Panc1 (cell line): Measurements from ENCODE around the gene DACH1. TPM values are rescaled to one million over a fixed set of nuclear protein-coding genes. Genes with fewer than 3 reads are reported as not detected.

Source experiments
- ATAC-seq: fragments of 200-7000 bp; cut with Tn5 transposase; 2 replicates; pipeline ENCODE4 v1.9.1; 2020; ENCODE audit warnings: mild to moderate bottlenecking, moderate library complexity
- BruUV-seq: library from RNA; stranded (reverse); fragments of 400-500 nt; replicated peaks from 2 replicates; lab custom pipeline; 2021; lab: Mats Ljungman, UMichigan
- CTCF ChIA-PET: fragments of 300-600 bp; sonication (Branson Sonifier 250); formaldehyde crosslinking; loops from one replicate; lab custom pipeline; 2022; ENCODE audit warnings: antibody characterized with exemption; lab: Charles Lee
- POLR2A ChIA-PET: fragments of 300-600 bp; sonication (Branson Sonifier 250); formaldehyde crosslinking; loops from one replicate; lab custom pipeline; 2022; ENCODE audit warnings: antibody characterized with exemption; lab: Charles Lee
- DNase-seq: peaks from one replicate; pipeline ENCODE4 v3.0.0-alpha.2; 2010; ENCODE audit warnings: low read depth, low spot score
- H3K27ac ChIP-seq: 2 replicates; pipeline ENCODE4 v1.5.1; 2011; ENCODE audit warnings: mild to moderate bottlenecking, low read length, inconsistent platforms
- H3K27me3 ChIP-seq: fragments of 200-500 bp; sonication (Bioruptor generic); 2 replicates; pipeline ENCODE4 v1.6.0; 2014; ENCODE audit warnings: low read length, inconsistent platforms; ENCODE audit not compliant: control insufficient read depth, insufficient read depth
- H3K36me3 ChIP-seq: fragments of 200-500 bp; sonication (Bioruptor generic); 2 replicates; pipeline ENCODE4 v1.5.1; 2014; ENCODE audit warnings: inconsistent platforms, mild to moderate bottlenecking, low read length, moderate library complexity; ENCODE audit not compliant: control insufficient read depth, insufficient read depth
- H3K4me1 ChIP-seq: 2 replicates; pipeline ENCODE4 v1.5.1; 2011; ENCODE audit warnings: inconsistent platforms, mild to moderate bottlenecking, low read length, moderate library complexity; ENCODE audit not compliant: control insufficient read depth, insufficient read depth
- H3K4me3 ChIP-seq, 2 experiments: 2 replicates each; pipeline ENCODE4 v1.5.1; 2011 to 2012; ENCODE audit warnings: low read depth in 2 of 2, low read length in 2 of 2, mild to moderate bottlenecking in 2 of 2, inconsistent platforms in 1 of 2, moderate library complexity in 1 of 2
- H3K9me3 ChIP-seq: fragments of 200-500 bp; sonication (Bioruptor generic); 2 replicates; pipeline ENCODE4 v1.5.1; 2014; ENCODE audit warnings: low read depth, mild to moderate bottlenecking, inconsistent platforms, low read length, moderate library complexity; ENCODE audit not compliant: control insufficient read depth, insufficient read depth
- POLR2AphosphoS5 ChIP-seq: IDR thresholded peaks from 2 replicates; pipeline ENCODE4 v1.6.1; 2012; ENCODE audit warnings: mild to moderate bottlenecking, low read depth, low read length, moderate library complexity
- SIN3A ChIP-seq: IDR thresholded peaks from 2 replicates; pipeline ENCODE4 v1.6.1; 2012; ENCODE audit warnings: low read depth, mild to moderate bottlenecking, low read length, moderate library complexity, borderline replicate concordance; ENCODE audit not compliant: insufficient read depth
- TCF7L2 ChIP-seq: IDR thresholded peaks from 2 replicates; pipeline ENCODE4 v1.6.1; 2011; ENCODE audit warnings: mild to moderate bottlenecking, low read depth, low read length, inconsistent platforms
- in situ Hi-C: cut with HindIII; loops from 2 replicates; pipeline ENCODE4 v1.10.0; 2016; ENCODE audit warnings: low sequenced_read_pairs, low pct_unique_long_range_greater_than_20kb
- intact Hi-C: fragments of 100-400 bp; cut with micrococcal nuclease; formaldehyde crosslinking; loops from one replicate; pipeline ENCODE4 v1.10.0; 2022; ENCODE audit not compliant: unreplicated experiment
- total RNA-seq: library from RNA; stranded (reverse); gene quantifications from one replicate; pipeline ENCODE4 v1.2.1, GENCODE V29; 2021; ENCODE audit not compliant: unreplicated experiment
- TF ChIP-seq, protein P1 (sequence below), 2 experiments: IDR thresholded peaks; 2 replicates each; pipeline ENCODE4 v1.6.1; 2011 to 2012; ENCODE audit warnings: low read depth in 2 of 2, control low read depth in 1 of 2, low read length in 1 of 2, mild to moderate bottlenecking in 1 of 2, moderate library complexity in 1 of 2; ENCODE audit not compliant: insufficient read depth in 1 of 2
- TF ChIP-seq, protein P2 (sequence below): fragments of 450-650 bp; IDR thresholded peaks from 2 replicates; pipeline ENCODE4 v1.5.1; 2017; ENCODE audit warnings: mild to moderate bottlenecking

The DACH1 gene
- total RNA-seq, 1 experiment from 2014 or later = 0.54 TPM

DNA sequence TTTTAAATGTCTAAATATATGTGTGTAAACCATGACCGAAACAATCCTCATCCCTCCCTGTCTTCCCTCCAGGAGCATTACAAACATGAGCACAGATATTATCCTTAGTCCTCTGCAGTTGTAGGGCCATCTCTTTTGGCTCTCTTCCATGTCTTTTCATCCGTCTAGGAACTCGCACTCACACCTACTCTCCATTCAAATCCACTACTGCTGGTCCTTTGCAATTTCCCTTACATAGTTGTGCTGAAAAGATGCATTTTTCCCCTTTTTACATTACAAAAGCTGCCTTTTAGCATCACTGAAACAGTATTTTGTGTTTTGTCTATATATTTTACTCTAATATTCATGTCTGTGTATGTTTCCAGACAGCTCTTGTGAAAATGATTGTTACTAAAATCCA lies 237.8 kb downstream of the DACH1 start:
- no peak for ATAC-seq
- ChIA-PET CTCF (no interaction called here), POLR2A (no interaction called here)
- Histone ChIP-seq H3K27me3 (no peaks in the 10 kb centered on the region), H3K27ac (no peak overlapping the region), H3K4me3 (no peak overlapping the region), H3K36me3 (no peaks in the 10 kb centered on the region), H3K9me3 (no peaks in the 10 kb centered on the region), H3K4me1 (no peaks in the 10 kb centered on the region)
- no TSS peak for BruUV-seq
- TF ChIP-seq SIN3A (no peak), TCF7L2 (no peak), POLR2AphosphoS5 (no peak)
- TF ChIP-seq, protein P1, sequence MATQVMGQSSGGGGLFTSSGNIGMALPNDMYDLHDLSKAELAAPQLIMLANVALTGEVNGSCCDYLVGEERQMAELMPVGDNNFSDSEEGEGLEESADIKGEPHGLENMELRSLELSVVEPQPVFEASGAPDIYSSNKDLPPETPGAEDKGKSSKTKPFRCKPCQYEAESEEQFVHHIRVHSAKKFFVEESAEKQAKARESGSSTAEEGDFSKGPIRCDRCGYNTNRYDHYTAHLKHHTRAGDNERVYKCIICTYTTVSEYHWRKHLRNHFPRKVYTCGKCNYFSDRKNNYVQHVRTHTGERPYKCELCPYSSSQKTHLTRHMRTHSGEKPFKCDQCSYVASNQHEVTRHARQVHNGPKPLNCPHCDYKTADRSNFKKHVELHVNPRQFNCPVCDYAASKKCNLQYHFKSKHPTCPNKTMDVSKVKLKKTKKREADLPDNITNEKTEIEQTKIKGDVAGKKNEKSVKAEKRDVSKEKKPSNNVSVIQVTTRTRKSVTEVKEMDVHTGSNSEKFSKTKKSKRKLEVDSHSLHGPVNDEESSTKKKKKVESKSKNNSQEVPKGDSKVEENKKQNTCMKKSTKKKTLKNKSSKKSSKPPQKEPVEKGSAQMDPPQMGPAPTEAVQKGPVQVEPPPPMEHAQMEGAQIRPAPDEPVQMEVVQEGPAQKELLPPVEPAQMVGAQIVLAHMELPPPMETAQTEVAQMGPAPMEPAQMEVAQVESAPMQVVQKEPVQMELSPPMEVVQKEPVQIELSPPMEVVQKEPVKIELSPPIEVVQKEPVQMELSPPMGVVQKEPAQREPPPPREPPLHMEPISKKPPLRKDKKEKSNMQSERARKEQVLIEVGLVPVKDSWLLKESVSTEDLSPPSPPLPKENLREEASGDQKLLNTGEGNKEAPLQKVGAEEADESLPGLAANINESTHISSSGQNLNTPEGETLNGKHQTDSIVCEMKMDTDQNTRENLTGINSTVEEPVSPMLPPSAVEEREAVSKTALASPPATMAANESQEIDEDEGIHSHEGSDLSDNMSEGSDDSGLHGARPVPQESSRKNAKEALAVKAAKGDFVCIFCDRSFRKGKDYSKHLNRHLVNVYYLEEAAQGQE (IDR thresholded peaks at IDR 0.05; ENCODE audit: insufficient read depth in 1 of 2, low read depth in 2 of 2, low read length in 1 of 2) = no peak
- TF ChIP-seq, protein P2, sequence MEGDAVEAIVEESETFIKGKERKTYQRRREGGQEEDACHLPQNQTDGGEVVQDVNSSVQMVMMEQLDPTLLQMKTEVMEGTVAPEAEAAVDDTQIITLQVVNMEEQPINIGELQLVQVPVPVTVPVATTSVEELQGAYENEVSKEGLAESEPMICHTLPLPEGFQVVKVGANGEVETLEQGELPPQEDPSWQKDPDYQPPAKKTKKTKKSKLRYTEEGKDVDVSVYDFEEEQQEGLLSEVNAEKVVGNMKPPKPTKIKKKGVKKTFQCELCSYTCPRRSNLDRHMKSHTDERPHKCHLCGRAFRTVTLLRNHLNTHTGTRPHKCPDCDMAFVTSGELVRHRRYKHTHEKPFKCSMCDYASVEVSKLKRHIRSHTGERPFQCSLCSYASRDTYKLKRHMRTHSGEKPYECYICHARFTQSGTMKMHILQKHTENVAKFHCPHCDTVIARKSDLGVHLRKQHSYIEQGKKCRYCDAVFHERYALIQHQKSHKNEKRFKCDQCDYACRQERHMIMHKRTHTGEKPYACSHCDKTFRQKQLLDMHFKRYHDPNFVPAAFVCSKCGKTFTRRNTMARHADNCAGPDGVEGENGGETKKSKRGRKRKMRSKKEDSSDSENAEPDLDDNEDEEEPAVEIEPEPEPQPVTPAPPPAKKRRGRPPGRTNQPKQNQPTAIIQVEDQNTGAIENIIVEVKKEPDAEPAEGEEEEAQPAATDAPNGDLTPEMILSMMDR = no peak
- intact Hi-C loops = no loop called here
- no peak for DNase-seq
- in situ Hi-C loops = no loop called here

DNA sequence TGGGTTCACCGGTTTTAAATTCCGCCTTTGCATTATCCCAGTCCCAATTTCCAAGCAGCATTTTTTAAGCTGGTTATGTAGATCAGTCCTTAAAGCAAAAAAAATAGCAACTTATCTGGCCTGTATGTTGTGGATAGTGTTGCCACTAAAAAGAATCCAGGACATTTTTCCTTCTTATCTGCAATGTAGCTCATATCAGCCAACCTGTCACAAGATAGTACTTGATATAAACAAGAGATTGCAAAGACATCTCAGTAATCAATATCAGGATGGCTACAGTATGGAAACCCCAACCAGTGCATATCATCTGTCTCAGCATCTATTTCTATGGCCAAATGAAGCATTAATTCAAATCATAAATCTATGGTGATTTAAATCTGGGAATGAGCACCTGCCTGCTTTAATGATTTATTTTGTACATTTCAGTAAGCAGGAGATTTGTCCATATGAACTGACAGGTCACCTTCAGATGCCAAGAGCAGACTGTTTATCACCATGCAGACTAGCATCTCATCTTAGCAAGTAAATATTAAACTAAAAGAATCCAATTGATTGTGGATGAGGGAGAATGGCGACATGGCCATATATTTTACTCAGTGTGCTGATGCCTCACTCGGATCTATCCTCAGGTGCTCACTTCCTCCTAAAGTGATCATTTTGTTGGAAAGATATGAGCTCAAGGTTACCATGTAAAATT lies 240.4 kb downstream of the DACH1 start:
- BruUV-seq = no TSS peak
- TF ChIP-seq TCF7L2 (no peak), POLR2AphosphoS5 (no peak), SIN3A (no peak)
- TF ChIP-seq, protein P1 (IDR thresholded peaks at IDR 0.05; ENCODE audit: insufficient read depth in 1 of 2, low read depth in 2 of 2, low read length in 1 of 2) = no peak
- TF ChIP-seq, protein P2 = no peak
- DNase-seq (no peak), ATAC-seq (no peak)
- in situ Hi-C loops (no loop called here), intact Hi-C loops (no loop called here)
- no peaks in the 10 kb centered on the region for H3K9me3 ChIP-seq
- H3K36me3 ChIP-seq = no peaks in the 10 kb centered on the region
- H3K27me3 ChIP-seq = no peaks in the 10 kb centered on the region
- no peaks in the 10 kb centered on the region for H3K4me1 ChIP-seq
- CTCF ChIA-PET = no interaction called here
- H3K27ac ChIP-seq = no peak overlapping the region
- POLR2A ChIA-PET = no interaction called here
- H3K4me3 ChIP-seq = no peak overlapping the region
